CD4-positive, alpha-beta T cell treated with Interferon gamma for 1 hour (primary cell): ENCODE measurements around the gene ZNF66.
A peak's percentile ranks its signal among the peaks of the same experiment; 100 is the strongest.
"Not testable (repeated sequence)": the region's sequence is repeated elsewhere in the genome, so short reads cannot be mapped to it uniquely, and the experiment has no call there.

Experiments
- DNase-seq: peaks from one replicate; pipeline ENCODE4 v3.0.0-alpha.2; 2020

Gene ZNF66

GRCh38 chr19:20776083-20777076 lies at the start of gene ZNF66:
Gene ZNF66 (plus strand): TSS chr19:20776304. CDS start chr19:20776448, 144 bp downstream.
- DNase-seq = peak; percentile 94

GRCh38 chr19:20750169-20750568 lies 25.9 kb upstream of the ZNF66 start:
- DNase-seq = not testable (repeated sequence)

- not testable (repeated sequence) for DNase-seq
Observed at GRCh38 chr19:20752291-20752690, 23.8 kb upstream of the ZNF66 start.

GRCh38 chr19:20769225-20769736 lies 6.8 kb upstream of the ZNF66 start:
- not testable (repeated sequence) for DNase-seq

GRCh38 chr19:20787786-20788185 lies 11.7 kb downstream of the ZNF66 start:
- DNase-seq = no peak

GRCh38 chr19:20791806-20792205 lies 15.7 kb downstream of the ZNF66 start:
- DNase-seq = no peak

GRCh38 chr19:20806311-20807262 lies 30.5 kb downstream of the ZNF66 start:
- not testable (repeated sequence) for DNase-seq

GRCh38 chr19:20840371-20840770 lies 64.3 kb downstream of the ZNF66 start:
- DNase-seq = no peak
